Effector CD8-positive, alpha-beta T cell (primary cell): Measurements from ENCODE around the gene TRIO.

ENCODE experiments used
- DNase-seq: peaks from one replicate; lab custom pipeline; 2025; lab: John Stamatoyannopoulos, UW

TRIO gene

DNA sequence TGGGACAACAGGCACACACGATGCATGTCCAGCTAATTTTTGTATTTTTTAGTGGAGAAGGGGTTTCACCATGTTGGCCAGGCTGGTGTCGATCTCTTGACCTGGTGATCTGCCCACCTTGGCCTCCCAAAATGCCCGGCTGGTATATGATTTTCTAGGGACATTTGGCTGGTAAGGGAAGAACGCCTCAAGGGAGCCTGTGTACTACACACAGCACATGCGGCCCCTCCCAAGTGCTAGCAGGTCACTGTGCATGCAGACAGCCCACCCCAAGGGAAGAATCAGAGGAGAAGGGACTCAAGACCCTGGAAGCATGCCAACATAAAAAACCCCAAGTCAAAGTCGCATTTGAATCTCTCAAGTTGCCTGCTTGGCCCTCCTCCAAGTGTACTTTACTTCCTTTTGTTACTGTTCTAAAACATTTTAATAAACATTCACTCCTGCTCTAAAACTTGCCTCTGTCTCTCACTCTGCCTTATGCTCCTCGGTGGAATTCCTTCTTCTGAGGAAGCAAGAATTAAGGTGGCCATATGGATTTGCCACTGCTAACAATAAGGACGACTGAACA is 414.1 kb downstream of the TRIO start:
- no peak for DNase-seq

DNA sequence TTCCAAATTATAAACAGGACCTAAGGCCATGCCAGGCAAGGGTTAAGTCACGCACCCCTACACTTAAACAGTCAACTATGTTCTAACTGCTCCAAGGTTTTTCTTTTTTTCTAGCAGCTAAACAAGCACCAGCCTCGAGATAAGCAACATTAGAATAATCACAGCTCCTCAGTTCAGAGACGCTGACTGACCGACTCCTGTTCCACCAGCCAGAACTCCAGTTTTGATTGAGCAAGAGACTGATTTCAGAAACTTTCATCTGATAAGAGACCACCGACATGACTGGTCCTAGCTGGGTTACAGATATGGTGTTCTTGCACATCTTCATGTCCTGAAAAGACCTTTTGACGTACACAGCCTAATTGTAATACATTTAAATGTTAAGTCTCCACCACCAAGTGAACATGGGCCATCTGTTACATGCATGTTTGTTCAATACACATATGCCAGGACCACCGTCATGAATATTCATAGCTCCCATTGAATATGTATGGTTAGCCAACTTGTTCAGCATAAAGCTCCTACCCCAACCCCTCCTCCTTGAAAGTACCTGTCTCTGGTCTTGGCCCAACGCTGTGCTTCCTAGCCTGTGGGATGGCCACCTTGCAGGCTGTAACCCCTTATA is 414.8 kb downstream of the TRIO start:
- DNase-seq: no peak
